ENCODE measurements around the gene DCHS2.

DNA sequence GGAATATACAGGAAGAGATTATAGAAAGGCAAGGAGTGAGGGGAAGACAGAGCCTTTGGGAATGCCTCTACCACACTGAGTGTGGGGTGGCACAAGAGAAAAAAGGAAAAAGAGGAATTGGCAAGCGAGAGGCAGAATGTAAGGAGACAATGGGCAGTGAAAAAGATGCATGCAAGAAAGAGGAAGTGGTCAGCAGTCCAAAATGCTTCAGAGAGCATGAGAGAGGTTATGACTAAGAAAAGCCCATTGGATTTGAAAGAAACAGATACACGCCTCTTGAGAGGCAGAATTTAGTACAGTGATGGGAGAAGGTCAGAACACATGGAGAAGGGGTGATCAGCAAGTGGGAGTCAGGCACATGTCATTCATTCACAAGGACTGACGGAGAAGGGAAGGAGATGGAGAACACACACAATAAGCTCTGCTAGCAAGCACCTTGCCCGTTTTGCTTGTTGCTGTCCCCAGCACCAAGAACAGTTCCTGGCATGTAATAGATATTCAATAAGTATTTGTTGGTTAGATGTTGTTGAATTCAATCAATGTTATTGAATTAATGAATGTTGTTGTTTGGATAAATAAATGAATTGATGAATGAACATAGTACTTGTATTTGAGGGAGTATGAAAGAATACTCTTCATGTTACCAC, 6.3 kb downstream of the DCHS2 start:
- TF ChIP-seq, protein P1, sequence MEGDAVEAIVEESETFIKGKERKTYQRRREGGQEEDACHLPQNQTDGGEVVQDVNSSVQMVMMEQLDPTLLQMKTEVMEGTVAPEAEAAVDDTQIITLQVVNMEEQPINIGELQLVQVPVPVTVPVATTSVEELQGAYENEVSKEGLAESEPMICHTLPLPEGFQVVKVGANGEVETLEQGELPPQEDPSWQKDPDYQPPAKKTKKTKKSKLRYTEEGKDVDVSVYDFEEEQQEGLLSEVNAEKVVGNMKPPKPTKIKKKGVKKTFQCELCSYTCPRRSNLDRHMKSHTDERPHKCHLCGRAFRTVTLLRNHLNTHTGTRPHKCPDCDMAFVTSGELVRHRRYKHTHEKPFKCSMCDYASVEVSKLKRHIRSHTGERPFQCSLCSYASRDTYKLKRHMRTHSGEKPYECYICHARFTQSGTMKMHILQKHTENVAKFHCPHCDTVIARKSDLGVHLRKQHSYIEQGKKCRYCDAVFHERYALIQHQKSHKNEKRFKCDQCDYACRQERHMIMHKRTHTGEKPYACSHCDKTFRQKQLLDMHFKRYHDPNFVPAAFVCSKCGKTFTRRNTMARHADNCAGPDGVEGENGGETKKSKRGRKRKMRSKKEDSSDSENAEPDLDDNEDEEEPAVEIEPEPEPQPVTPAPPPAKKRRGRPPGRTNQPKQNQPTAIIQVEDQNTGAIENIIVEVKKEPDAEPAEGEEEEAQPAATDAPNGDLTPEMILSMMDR (conservative IDR thresholded peaks at IDR 0.05): no peak
- TF ChIP-seq EZH2 (IDR thresholded peaks at IDR 0.05; ENCODE audit: low read depth): no peak
